Left ventricle myocardium superior (tissue), 1 donor: Measurements from ENCODE around the gene TMEM221. TPM values are rescaled to one million over a fixed set of nuclear protein-coding genes. Genes with fewer than 3 reads are reported as not detected.
A peak's percentile ranks its signal among the peaks of the same experiment; 100 is the strongest.

ENCODE experiments used
- ATAC-seq: fragments of 200-7000 bp; cut with Tn5 transposase; one replicate; pipeline ENCODE4 v1.9.1; 2020; ENCODE audit warnings: mild to moderate bottlenecking, moderate library complexity
- DNase-seq: peaks from one replicate; pipeline ENCODE4 v3.0.0-alpha.2; 2020
- intact Hi-C: fragments of 100-400 bp; cut with micrococcal nuclease; formaldehyde crosslinking; loops from one replicate; pipeline ENCODE4 v1.11.0; 2022
- total RNA-seq: library from RNA; stranded (reverse); fragmentation: NEBNext Ultra II Directional; extraction: Animal tissue kit (Norgen Biotek cat#: 25700); gene quantifications from one replicate; pipeline ENCODE4 v1.2.1, GENCODE V29; 2021
- donor health status: DM: no; HTN: yes; CAD: no; lungs with severe emphysema.

TMEM221 gene
- total RNA-seq, 1 donor from 2014 or later = not detected

- no peak for DNase-seq
- no peak for ATAC-seq
- intact Hi-C loops = no loop called here
Observed at GRCh38 chr19:17415121-17415520, 33.3 kb downstream of the TMEM221 start.

DNA sequence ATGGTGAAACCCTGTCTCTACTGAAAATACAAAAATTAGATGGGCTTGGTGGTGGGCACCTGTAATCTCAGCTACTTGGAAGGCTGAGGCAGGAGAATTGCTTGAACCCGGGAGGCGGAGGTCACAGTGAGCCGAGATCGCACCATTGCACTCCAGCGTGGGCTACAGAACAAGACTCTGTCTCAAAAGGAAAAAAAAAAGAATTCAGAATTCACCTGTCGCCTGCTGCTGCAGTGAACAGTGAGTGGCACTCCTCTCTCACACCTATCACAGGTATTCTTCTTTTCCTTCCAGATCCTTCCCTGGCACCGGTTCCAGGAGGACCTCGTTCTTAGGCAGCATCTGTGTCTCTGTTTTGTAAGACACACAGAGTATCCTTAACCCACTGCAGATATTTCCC is 34.4 kb downstream of the TMEM221 start:
- intact Hi-C loops = no loop called here
- DNase-seq (no peak), ATAC-seq (no peak)

DNA sequence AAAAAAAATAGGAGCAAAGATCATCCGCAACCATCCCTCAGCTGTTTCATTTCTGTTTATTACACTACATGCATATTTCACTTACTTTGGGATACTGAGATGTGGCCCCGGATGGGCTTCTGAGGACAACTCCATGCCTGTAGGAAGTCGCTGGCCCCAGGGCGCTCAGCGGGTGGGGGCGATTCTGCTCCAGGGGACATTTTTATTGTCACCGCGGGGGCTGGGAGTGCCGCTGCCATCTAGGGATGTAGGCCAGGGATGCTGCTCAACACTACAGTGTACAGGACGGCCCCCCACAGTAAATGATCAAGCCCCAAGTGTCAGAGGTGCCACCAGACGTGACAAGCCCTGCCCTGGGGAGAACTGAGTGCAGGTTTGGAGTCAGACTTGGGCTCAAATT is 36.7 kb downstream of the TMEM221 start:
- ATAC-seq = no peak
- DNase-seq = no peak
- intact Hi-C loops = no loop called here

- ATAC-seq (no peak), DNase-seq (no peak)
- intact Hi-C loops = no loop called here
Observed at GRCh38 chr19:17409990-17410389, 38.5 kb downstream of the TMEM221 start.

- no peak for ATAC-seq
- no peak for DNase-seq
- intact Hi-C loops = no loop called here
Observed at GRCh38 chr19:17406887-17407196, 41.6 kb downstream of the TMEM221 start.

DNA sequence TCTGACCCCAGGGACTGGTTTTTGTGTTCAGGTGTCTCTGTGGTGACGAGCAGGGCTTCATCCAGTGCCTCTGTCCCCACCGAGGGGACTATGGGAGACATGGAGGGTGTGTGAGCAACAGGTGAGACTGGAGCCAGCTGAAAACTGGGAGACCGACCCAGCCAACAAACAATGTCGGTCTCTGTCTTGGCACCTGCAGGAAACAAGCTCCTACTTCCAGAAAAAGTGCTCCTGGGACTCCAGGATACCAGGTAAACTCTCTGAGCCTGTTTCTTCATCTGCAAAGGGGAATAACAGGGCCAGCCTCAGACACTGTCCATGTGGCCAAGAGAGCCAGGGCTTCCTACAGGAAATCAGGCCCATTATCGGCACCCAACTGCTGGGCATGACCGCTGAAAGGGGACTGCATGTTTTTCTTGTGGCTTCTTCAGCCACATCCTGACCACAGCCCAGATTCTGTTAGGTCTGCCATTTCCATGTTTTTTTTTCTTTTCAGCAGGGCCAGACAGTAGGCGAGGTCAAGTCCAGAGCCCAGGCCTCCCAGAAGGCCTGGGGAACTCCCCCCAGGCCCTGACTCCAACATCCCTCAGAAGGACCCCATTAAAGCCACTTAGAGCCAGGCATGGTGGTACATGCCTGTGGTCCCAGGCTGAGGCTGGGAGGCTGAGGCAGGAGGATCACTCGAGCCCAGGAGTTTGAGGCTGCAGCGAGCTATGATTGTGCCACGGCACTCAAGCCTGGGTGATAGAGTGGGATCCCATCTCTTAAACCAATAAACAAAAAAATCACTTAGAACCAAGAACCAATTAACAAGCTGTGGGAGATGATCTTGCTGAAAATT is 42.2 kb downstream of the TMEM221 start:
- intact Hi-C loops = no loop called here
- DNase-seq (no peak), ATAC-seq (no peak)

- intact Hi-C loops = no loop called here
- peak; percentile 93 for ATAC-seq
- DNase-seq = peak; percentile 62
Observed at GRCh38 chr19:17405250-17406045, 43.0 kb downstream of the TMEM221 start, which contains the start of gene BST2. Gene BST2, minus strand, starts transcription at chr19:17405630. Its CDS starts 55 bp downstream, at chr19:17405575.

DNA sequence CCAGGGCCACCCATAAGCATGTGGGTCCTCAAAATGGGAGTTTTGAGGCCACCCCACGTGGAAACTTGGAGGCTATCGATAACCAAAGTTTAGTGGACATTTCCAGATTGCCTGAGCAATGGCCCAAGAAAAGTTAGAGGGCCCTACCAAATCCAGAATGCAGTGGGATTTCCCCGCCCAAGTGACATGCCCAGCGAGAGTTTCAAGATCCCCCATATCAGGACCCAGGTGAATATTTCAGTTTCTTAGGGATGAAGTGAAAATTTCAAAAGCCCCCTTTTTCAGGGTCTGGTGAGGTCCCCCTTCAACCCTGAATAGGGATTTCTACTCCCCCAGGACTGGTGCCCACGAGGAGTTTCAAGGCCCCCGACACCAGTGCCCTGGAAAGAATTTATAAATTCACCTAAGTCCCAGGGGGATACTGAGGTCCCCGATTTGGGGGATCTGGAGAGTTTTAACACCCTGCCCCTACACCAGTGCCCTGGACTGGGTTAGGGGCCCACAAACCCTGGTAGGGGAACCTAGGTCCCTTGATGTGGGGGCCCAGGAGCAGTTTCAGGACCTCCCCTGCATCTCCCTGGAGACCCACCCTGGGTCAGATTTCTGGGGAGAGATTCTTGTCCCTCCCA is 43.7 kb downstream of the TMEM221 start:
- ATAC-seq = no peak
- no peak for DNase-seq
- intact Hi-C loops = no loop called here

DNA sequence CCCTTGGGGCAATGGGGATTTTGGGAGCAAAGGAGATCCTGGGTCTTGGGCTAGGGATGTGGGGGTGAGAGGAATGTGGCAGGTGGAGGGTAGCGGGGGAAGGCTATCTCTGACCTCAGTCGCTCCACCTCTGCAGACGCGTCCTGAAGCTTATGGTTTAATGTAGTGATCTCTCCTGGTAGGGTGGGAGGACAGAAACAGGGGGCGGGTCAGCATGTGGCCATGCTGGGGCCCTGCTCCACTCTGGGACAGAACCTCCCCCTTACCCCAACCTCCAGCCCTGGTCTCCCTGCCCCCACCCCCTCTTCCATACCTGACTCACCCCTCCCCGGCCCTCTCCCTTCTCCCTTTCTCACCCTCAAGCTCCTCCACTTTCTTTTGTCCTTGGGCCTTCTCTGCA is 44.5 kb downstream of the TMEM221 start:
- intact Hi-C loops = no loop called here
- ATAC-seq = no peak
- DNase-seq = no peak

GRCh38 chr19:17402982-17403855 is 45.2 kb downstream of the TMEM221 start:
- ATAC-seq (peak; percentile 6), DNase-seq (no peak)
- intact Hi-C loops = no loop called here

- intact Hi-C loops = no loop called here
- ATAC-seq (no peak), DNase-seq (no peak)
Observed at GRCh38 chr19:17401628-17402027, 46.8 kb downstream of the TMEM221 start.

DNA sequence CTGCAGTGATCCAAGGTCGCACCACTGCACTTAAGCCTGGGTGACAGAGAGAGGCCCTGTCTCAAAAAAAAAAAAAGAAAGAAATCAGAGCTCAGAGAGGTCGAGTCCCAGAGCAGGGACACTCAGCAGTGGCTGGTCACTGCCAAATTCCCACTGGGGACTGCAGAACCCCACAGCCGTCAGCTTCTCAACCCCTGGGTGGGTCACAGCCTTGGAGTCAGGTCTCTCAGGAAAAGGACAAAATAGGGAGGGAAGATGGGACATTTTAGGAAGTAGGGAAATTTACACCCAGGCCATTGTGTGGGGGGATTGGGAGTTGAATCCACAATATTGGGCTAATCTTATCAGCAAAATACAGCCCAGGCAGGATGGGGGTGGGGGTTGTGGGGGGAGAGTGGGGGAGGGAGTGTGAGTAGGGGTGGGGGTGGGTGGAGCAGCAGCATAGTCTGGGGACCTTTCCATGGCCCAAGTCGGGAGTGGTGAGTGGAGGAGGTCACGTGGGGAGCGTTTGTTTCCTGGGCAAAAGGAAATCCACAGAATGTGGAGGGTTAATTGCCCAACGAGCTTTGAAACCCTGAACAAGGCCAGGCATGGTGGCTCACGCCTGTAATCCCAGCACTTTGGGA is 49.5 kb downstream of the TMEM221 start:
- intact Hi-C loops = no loop called here
- DNase-seq = no peak
- no peak for ATAC-seq

DNA sequence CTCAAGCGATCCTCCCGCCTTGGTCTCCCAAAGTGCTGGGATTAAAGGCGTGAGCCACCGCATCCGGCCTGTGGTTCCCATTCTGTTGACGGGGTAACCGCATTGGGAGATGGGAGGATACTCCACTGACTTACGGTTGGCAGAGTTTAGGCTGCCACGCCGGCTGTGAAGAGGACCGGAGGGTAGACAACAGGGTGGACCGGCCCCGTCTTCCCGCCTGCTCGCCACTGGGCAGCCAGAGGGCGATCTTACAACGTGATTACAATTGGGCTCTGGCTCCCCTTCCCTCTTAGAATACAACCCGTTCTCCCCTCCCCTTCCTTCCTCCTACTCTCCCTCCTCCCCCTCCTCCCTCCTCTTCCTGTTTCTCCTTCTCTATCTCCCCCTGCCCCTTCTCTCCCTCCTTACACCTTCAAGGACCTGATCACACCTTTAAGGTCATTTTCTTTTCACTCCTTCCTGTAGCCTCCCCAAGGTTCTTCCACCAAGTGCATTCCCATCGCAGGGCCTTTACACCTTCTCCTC is 53.5 kb downstream of the TMEM221 start:
- peak; percentile 45 for ATAC-seq
- DNase-seq = peak; percentile 80
- intact Hi-C loops = no loop called here

DNA sequence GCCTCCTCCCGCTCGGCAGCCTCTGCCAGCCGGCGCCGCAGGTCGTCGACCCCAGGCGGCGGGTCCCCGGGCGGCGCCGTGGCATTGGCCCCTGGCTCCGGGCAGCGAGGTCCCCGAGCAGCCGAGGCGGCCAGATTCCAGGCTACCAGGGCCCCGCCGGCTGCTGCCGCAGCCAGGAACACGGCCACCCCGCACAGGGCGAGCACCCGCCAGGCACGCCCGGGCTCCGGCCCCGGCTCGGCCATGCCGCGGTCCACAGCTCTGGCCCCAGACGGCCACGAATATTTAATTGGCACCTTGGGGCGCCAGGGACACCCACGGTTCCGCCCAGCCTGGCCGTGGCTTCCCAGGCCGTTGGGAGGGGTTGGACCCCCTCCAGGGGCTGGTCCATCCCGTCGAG is 54.6 kb downstream of the TMEM221 start, which contains the start of gene CCDC194:
TSS of gene CCDC194 (minus strand) at position 283 of the 400 bp plus-strand sequence. CDS start at position 245, 38 bp downstream.
- no peak for ATAC-seq

DNA sequence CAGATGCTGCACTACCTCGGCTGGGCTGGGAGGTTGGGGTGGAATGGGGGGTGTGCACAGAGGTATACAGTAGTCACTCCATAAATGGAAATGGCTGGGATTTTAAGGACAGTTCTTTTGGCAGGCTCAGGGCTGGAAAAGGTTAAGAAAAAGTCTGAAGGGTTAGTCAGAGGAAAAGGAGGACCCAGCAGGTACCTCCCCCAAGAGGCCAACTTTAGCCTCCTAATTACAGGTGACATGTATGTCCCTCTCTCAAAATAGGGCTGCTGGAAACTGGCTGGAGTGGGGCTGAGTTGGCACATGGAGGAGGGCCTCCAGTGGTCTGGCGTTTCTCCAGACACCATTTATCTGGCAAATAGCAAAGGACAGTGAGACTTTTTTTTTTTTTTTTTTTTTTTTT is 55.5 kb downstream of the TMEM221 start:
- intact Hi-C loops = no loop called here

More for the DNA sequence above, 54.6 kb downstream of the TMEM221 start, which contains the start of gene CCDC194:
- DNase-seq = no peak
- intact Hi-C loops = no loop called here

GRCh38 chr19:17391371-17392151 is 56.9 kb downstream of the TMEM221 start:
- ATAC-seq (no peak), DNase-seq (no peak)
- intact Hi-C loops = no loop called here

More for the DNA sequence above, 55.5 kb downstream of the TMEM221 start:
- ATAC-seq = no peak
- no peak for DNase-seq

- DNase-seq = peak; percentile 93
- intact Hi-C loops = no loop called here
- ATAC-seq = peak; percentile 98
Observed at GRCh38 chr19:17390665-17391370, 57.6 kb downstream of the TMEM221 start.
